Measurements from ENCODE around the gene VWA8.
"Not testable (repeated sequence)": the region's sequence is repeated elsewhere in the genome, so short reads cannot be mapped to it uniquely, and the experiment has no call there.

Gene VWA8

DNA sequence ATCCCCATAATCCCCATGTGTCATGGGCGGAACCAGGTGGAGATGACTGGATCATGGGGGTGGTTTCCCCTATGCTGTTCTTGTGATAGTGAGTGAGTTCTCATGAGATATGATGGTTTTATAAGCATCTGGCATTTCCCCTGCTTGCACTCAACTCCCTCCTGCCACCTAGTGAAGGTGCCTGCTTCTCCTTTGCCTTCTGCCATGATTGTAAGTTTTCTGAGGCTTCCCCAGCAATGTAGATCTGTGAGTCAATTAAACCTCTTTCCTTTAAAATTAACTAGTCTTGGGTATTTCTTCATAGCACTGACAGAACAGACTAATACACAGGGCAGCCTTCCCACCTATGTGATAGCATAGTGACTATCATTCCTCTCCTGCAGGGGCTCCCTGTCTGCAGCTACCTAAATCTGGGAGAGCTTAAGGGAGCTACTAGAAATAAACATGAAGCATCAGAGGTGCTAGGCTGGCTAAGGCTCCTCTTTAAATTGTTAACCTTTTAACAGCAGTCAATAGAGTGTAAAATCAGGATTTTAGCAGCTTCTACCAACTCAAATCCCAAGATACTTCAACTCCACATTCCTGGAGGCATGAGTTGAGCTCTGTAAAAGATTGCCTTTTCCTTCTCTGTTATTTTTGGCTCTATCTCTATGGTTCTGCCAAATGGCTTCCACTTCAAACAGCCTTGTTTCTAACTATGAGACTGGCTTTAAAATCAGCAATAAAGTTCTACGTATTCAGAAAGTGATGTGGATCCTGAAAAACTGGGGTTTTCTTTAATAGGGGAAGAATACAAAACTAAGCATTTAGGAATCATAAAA lies 112.3 kb downstream of the VWA8 start:
- DNase-seq (ENCODE audit: low spot score) = no peak

DNA sequence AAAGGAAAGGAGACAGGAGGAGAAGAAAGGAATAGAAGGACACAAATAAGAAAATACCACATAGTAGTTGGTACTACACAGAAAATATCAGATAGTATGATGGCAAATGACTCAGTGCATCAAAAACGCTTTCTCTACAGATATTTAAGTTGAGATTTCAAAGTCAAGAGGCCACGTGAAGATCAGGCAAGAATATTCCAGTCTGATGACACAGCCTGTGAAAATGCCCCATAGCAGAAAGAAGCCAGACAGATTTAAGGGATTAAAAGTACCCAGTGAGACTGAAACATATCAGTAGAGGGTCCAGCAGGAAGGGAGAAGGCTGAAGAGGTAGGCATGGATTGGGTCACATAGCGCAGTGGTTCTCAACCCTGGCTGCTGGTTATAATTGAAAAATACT lies 113.7 kb downstream of the VWA8 start:
- DNase-seq (ENCODE audit: low spot score) = no peak

GRCh38 chr13:41842036-41842620 lies 118.8 kb downstream of the VWA8 start:
- no peak for DNase-seq (ENCODE audit: low spot score)

GRCh38 chr13:41837629-41838028 lies 123.3 kb downstream of the VWA8 start:
- no peak for DNase-seq (ENCODE audit: low spot score)

GRCh38 chr13:41835871-41836270 lies 125.0 kb downstream of the VWA8 start:
- no peak for DNase-seq (ENCODE audit: low spot score)

GRCh38 chr13:41834697-41835096 lies 126.2 kb downstream of the VWA8 start:
- DNase-seq (ENCODE audit: low spot score) = not testable (repeated sequence)

DNA sequence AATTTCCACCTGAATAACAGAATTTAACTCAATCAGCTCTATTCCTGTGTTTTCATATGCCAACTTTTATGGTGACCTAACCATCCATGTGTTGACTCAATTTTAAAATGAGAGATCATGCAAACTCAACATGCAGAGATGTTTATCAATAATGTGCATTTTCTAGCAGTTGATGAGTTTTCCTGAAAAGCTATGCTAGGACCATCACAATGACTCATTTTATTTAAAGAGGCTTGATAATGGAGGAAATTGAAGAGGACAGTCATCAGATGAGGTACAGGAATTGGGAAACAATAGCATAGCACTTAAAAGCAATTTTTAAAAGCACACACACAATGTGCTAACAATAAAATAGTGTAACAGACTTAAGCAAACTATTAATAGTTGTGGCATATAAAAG lies 127.1 kb downstream of the VWA8 start:
- DNase-seq (ENCODE audit: low spot score) = no peak

- DNase-seq (ENCODE audit: low spot score) = no peak
These were observed 127.7 kb downstream of the VWA8 start for GRCh38 chr13:41833201-41833600.

- no peak for DNase-seq (ENCODE audit: low spot score)
These were observed 133.2 kb downstream of the VWA8 start for GRCh38 chr13:41827507-41828213.

DNA sequence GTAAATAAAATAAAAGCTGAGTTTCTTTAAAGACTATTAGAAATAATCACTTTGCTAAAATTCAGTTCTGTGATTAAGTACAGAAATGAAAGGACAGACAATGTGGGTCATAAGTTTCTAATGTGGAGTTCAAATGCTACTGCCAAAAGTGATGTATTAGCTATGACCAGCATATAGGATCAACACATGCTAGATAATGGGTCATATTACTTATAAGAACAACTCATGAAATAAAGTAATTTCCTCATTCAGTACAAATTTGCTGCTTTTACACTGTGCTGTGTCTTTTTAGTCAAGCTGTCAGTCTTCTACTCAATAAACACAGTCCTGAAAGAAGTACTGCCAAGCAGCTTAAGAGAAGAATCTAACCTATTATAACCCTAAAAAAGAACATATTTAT lies 135.2 kb downstream of the VWA8 start:
- no peak for DNase-seq (ENCODE audit: low spot score)

- DNase-seq (ENCODE audit: low spot score) = no peak
These were observed 137.4 kb downstream of the VWA8 start for GRCh38 chr13:41823476-41823875.

- DNase-seq (ENCODE audit: low spot score) = no peak
These were observed 138.3 kb downstream of the VWA8 start for GRCh38 chr13:41822560-41822959.

DNA sequence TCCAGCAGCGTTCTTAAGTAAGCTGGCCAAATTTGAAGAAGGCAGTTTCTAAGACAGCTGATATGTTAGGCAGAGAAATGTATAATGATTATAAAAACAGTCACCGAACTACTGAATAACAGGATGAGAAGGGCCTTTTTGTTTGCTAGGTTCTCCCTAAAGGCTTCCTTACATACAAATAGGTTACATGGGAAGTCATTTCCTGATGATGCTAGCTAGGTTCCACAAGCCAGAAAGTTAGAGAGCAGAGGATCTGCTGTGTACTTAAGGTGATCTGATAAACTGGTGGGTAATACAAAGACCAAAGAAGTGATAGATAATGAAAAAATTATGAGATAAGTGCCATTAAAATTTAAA lies 139.7 kb downstream of the VWA8 start:
- DNase-seq (ENCODE audit: low spot score) = no peak

- no peak for DNase-seq (ENCODE audit: low spot score)
These were observed 140.2 kb downstream of the VWA8 start for GRCh38 chr13:41820581-41821237.

- DNase-seq (ENCODE audit: low spot score) = no peak
These were observed 144.9 kb downstream of the VWA8 start for GRCh38 chr13:41816057-41816456.

DNA sequence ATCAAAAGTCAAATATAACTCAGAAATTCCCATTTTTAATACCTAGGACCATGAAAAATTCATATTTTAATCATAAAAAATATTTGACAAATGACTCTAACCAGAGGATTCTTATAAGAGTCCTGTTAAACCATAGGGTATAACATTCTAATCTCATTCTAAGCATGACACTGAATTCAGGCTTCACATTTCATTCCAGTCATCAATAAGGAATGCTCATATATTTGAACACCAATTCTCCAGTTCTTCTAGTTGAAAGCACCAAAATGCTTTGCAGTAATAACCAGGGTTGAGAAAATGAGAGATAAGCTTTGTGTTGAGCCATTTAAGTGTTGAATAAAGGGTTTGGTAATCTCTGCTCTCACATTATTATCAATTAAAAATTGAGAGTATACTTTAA lies 147.5 kb downstream of the VWA8 start:
- no peak for DNase-seq (ENCODE audit: low spot score)

DNA sequence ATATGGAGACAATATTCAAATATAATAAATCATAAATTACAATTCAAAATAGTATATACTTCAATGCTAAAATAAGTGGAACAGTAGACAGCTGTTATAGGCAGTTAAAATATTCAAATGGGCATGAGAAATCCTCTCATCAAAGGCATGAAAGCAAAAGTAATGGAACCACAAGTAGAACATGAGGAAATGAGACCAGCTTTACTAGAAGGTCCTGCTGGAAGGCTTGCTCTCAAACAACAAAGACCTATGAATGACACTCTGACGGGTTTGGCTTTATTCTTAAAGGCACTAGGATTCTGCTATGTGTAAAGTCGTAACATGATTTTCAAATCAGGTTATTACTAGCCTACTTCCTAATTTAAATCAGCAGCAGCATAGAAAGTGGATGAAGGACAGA lies 148.1 kb downstream of the VWA8 start:
- no peak for DNase-seq (ENCODE audit: low spot score)

DNA sequence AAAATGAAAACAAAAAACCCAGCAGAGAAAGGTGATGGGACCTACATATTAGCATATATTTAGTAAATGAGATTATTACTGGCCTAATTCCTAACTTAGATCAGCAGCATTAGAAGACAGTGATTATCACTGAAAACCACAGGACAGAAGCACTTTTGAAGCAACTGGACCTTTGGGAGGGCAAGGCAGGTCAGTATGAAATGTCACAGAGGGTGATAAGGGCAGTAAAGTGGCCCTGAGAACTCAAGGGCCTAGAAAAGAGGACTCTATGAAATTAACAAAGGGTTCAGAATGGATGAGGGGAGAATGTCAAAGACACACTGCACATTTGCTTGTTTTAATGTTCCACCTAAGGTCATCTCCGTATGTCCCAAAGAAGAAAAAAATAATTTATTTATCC lies 148.7 kb downstream of the VWA8 start:
- no peak for DNase-seq (ENCODE audit: low spot score)

DNA sequence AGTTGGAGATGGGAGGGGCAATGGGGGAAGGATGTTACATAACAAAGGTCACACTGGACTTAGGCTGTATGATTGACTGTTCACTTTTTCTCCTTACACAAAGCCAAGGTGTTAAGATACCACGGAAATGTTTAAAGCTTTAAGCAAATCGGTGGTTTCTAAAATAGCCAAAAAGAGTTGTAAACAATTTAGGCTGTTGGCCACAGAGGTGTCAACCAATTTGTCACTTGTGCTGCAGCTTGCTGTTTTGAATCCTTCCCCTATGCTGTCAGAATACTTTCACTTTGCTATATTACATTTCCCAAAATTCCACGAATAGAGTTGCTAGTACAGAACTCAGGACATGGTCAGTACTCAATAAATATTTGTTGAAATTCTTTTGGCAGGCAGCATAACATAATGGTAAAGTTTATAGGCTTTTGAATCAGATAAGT lies 149.3 kb downstream of the VWA8 start:
- DNase-seq (ENCODE audit: low spot score) = peak; percentile 39

DNA sequence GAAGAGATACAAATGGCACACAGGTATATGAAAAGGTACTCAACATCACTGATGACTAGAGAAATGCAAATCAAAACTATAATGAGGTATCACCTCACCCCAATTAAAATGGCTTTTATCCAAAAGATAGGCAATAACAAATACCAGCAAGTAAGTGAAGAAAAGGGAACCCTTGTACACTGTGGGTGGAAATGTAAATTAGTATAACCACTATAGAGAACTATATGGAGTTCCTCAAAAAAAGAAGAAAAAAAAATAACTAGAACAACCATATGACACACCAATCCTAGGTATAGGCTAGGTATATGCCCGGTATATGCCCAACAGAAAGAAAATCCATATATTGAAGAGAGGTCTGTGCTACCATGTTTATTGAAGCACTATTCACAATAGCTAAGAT lies 150.9 kb downstream of the VWA8 start:
- no peak for DNase-seq (ENCODE audit: low spot score)

DNA sequence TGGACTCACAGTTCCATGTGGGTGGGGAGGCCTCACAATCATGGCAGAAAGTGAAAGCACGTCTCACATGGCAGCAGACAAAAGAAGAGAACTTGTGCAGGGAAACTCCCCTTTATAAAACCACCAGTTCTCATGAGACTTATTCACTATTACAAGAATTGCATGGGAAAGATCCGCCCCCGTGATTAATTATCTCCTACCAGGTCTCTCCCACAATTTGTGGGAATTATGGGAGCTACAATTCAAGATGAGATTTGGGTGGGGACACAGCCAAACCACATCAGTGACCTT lies 157.5 kb downstream of the VWA8 start:
- DNase-seq (ENCODE audit: low spot score) = not testable (repeated sequence)

DNA sequence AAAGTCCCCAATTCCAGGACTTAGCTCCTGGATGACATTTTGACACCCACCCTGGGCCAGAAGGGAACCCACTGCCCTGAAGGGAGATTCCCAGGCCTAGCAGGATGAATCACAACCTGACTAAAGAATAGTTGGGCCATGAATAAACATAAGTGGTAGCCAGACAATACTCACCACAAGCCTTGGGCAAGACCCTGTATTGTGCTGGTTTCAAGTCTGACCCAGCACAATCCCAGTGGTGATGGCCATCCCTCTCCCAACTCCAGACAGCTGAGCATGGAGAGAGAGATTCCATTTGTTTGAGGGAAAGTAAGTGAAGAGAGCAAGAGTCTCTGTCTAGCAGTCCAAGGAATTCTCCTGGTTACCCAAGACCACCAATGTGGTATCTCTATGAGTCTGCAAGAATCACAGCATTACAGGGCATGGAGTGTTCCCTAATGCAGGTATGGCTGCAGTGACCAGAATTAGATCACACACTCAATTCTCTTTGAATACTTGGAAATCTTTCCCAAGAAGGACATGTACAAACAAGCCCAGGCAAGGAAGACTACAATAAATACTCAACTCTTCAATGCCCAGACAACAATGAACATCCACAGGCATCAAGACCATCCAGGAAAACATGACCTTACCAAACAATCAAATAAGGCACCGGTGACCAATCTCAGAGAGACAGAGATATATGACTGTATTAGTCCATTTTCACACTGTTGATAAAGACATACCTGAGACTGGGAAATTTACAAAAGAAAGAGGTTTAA lies 158.0 kb downstream of the VWA8 start:
- DNase-seq (ENCODE audit: low spot score) = no peak
